Measurements from ENCODE around the gene NR6A1.

NR6A1 gene

GRCh38 chr9:124685217-124685616 lies 85.9 kb downstream of the NR6A1 start:
- Histone ChIP-seq H3K4me3 (ENCODE audit: low read depth, low read length) (no peak overlapping the region), H3K4me1 (no peaks in the 10 kb centered on the region), H3K27me3 (no peaks in the 10 kb centered on the region), H3K36me3 (no peaks in the 10 kb centered on the region), H3K9me3 (no peaks in the 10 kb centered on the region)
- no peak for TF ChIP-seq CTCF (IDR thresholded peaks at IDR 0.05; ENCODE audit: low read depth, low read length)
- no peak for DNase-seq

- Histone ChIP-seq H3K27me3 (no peaks in the 10 kb centered on the region), H3K4me3 (ENCODE audit: low read depth, low read length) (no peak overlapping the region), H3K9me3 (no peaks in the 10 kb centered on the region), H3K36me3 (no peaks in the 10 kb centered on the region), H3K4me1 (no peaks in the 10 kb centered on the region)
- no peak for TF ChIP-seq CTCF (IDR thresholded peaks at IDR 0.05; ENCODE audit: low read depth, low read length)
- DNase-seq, result no peak
Measured at GRCh38 chr9:124684169-124684568, 86.9 kb downstream of the NR6A1 start.

DNA sequence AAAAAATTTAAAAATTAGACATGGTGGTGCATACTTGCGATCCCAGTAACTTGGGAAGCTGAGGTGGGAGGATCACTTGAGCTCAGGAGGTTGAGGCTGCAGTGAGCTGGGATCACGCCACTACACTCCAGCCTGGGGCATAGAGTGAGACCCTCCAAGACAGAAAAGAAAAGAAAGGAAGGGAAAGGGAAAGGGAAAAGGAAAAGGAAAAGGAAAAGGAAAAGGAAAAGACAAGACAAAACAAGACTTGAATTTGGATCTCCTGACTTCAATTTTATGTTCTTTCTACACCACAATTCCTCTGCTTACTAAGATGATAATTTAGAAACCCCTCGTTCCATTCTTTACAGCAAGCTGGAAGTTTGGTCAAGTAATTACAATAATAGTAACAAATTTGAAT lies 88.1 kb downstream of the NR6A1 start:
- H3K4me3 ChIP-seq (ENCODE audit: low read depth, low read length), result no peak overlapping the region
- no peak for DNase-seq
- H3K9me3 ChIP-seq, result no peaks in the 10 kb centered on the region
- no peaks in the 10 kb centered on the region for H3K4me1 ChIP-seq
- H3K36me3 ChIP-seq, result no peaks in the 10 kb centered on the region
- H3K27me3 ChIP-seq, result no peaks in the 10 kb centered on the region
- no peak for TF ChIP-seq CTCF (IDR thresholded peaks at IDR 0.05; ENCODE audit: low read depth, low read length)

DNA sequence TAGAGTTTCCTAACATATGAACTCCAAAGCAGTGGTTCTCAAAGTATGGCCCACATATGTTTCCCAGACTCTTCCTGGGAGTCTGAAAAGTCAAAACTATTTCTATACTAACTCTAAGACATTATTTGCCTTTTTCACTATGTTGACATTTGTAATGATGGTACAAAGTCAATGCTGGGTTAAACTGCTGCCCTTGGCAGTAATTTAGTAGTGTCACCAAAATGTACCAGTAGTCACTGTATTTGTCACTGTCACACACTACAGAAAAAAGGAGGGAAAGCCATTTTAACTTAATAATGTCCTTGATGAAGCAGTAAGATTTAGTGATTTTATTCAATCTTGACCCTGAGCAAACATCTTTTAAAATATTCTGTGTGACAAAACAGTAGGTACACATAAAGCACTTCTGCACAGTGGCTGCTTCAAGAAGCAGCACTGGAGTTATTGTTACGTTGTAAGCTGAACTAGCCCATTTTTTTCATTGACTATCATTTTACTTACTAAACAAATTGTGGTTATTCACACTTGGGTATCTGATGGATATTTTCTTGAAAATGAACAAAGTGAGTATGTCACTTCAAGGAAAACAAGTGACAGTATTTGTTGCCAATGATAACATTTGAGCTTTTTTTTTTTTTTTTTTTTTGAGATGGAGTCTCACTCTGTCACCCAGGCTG lies 90.3 kb downstream of the NR6A1 start:
- Histone ChIP-seq H3K4me1 (no peaks in the 10 kb centered on the region), H3K36me3 (no peaks in the 10 kb centered on the region), H3K27me3 (no peaks in the 10 kb centered on the region), H3K9me3 (no peaks in the 10 kb centered on the region), H3K4me3 (ENCODE audit: low read depth, low read length) (no peak overlapping the region)
- no peak for TF ChIP-seq CTCF (IDR thresholded peaks at IDR 0.05; ENCODE audit: low read depth, low read length)
- DNase-seq, result no peak

DNA sequence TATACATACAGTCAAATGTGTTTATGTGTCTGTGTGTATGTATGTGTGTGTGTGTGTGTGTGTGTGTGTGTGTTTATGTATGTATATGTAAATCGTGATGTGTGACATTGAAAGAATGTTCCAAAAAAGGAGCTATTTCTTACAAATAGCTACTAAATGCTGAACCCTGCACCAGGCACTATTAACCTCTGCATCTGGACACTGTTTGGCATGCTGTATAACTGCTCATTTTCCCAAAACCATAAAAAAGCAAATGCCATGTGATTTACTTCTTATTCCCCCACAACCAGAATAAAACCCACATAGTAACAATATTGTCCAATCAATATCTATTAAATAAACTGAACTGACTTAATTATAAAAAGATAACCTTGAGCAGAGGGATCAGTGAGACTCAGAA lies 91.1 kb downstream of the NR6A1 start:
- no peaks in the 10 kb centered on the region for H3K9me3 ChIP-seq
- H3K4me1 ChIP-seq, result no peaks in the 10 kb centered on the region
- no peak for TF ChIP-seq CTCF (IDR thresholded peaks at IDR 0.05; ENCODE audit: low read depth, low read length)
- no peak for DNase-seq
- H3K27me3 ChIP-seq, result no peaks in the 10 kb centered on the region
- no peak overlapping the region for H3K4me3 ChIP-seq (ENCODE audit: low read depth, low read length)
- H3K36me3 ChIP-seq, result no peaks in the 10 kb centered on the region

DNA sequence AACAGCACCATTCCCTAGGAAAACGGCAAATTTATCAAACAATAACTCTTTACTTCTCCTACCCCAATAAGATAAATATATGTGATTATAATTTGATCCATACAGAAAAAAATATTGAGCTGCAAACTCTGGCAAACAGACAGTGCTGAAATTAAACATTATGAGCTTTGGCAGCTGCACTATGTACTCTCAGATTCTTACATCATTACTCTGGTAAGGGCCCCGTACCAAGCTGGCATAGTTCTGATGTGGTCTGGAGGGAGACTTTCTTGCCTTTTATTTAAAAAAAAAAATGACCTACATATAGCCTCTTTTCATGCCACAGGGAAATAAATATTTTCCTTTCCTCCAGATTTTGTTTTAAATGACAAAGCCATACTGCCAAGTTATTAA lies 95.0 kb downstream of the NR6A1 start:
- DNase-seq, result no peak
- Histone ChIP-seq H3K9me3 (no peaks in the 10 kb centered on the region), H3K27me3 (no peaks in the 10 kb centered on the region), H3K4me3 (ENCODE audit: low read depth, low read length) (no peak overlapping the region), H3K36me3 (no peaks in the 10 kb centered on the region; the same call in 1 of the 2 replicates), H3K4me1 (no peaks in the 10 kb centered on the region)
- no peak for TF ChIP-seq CTCF (IDR thresholded peaks at IDR 0.05; ENCODE audit: low read depth, low read length)
